ENCODE results near the gene CERK. TPM values are rescaled to one million over a fixed set of nuclear protein-coding genes. Genes with fewer than 3 reads are reported as not detected.

CERK gene
- total RNA-seq, 1 experiment from 2014 or later, result 45.6 TPM

- POLR2A ChIA-PET, result interaction anchor here (0.6 kb wide), 1 partner anchor 123 kb away, joined by 7 read pairs; no protein-coding TSS in a partner anchor
Measured at GRCh38 chr22:46640293-46641055, 97.6 kb downstream of the CERK start.

GRCh38 chr22:46639843-46640242 is 98.2 kb downstream of the CERK start:
- TF ChIP-seq ATF6 (CRISPR knock-in tag; IDR thresholded peaks at IDR 0.05) (no peak), ZNF425 (CRISPR knock-in tag; conservative IDR thresholded peaks at IDR 0.05) (no peak), ESRRA (CRISPR knock-in tag; IDR thresholded peaks at IDR 0.05; ENCODE audit: borderline replicate concordance) (no peak), MYBL2 (CRISPR knock-in tag; IDR thresholded peaks at IDR 0.05) (no peak), ZNF138 (CRISPR knock-in tag; conservative IDR thresholded peaks at IDR 0.05) (no peak), ZNF396 (CRISPR knock-in tag; IDR thresholded peaks at IDR 0.05; ENCODE audit: borderline replicate concordance) (no peak), FOXP1 (CRISPR knock-in tag; IDR thresholded peaks at IDR 0.05; ENCODE audit: borderline replicate concordance) (no peak)
- TF ChIP-seq, protein P1, sequence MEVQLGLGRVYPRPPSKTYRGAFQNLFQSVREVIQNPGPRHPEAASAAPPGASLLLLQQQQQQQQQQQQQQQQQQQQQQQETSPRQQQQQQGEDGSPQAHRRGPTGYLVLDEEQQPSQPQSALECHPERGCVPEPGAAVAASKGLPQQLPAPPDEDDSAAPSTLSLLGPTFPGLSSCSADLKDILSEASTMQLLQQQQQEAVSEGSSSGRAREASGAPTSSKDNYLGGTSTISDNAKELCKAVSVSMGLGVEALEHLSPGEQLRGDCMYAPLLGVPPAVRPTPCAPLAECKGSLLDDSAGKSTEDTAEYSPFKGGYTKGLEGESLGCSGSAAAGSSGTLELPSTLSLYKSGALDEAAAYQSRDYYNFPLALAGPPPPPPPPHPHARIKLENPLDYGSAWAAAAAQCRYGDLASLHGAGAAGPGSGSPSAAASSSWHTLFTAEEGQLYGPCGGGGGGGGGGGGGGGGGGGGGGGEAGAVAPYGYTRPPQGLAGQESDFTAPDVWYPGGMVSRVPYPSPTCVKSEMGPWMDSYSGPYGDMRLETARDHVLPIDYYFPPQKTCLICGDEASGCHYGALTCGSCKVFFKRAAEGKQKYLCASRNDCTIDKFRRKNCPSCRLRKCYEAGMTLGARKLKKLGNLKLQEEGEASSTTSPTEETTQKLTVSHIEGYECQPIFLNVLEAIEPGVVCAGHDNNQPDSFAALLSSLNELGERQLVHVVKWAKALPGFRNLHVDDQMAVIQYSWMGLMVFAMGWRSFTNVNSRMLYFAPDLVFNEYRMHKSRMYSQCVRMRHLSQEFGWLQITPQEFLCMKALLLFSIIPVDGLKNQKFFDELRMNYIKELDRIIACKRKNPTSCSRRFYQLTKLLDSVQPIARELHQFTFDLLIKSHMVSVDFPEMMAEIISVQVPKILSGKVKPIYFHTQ (CRISPR knock-in tag; IDR thresholded peaks at IDR 0.05), result no peak
- H3K36me3 Mint-ChIP-seq, result no peaks in the 10 kb centered on the region; the same call in 1 of the 2 replicates
- ChIA-PET CTCF (interaction anchor here (0.6 to 1.6 kb wide), 4 partner anchors 41 to 272 kb away, joined by 3 to 14 read pairs (median 4); no protein-coding TSS in a partner anchor), POLR2A (no interaction called here)
- no peaks in the 10 kb centered on the region; the same call in 1 of the 2 replicates for H3K27me3 Mint-ChIP-seq (ENCODE audit: low read depth)
- peaks cover 13% of the 10 kb centered on the region for H3K9me3 Mint-ChIP-seq
- peaks cover 11% of the 10 kb centered on the region for H3K4me1 Mint-ChIP-seq
- H3K27ac Mint-ChIP-seq, result 0 out of 2 replicates have a peak overlapping the region, but pooled peaks have one; percentile 30
- DNase-seq (ENCODE audit: low spot score) (no peak), ATAC-seq (no peak)
- H3K4me3 Mint-ChIP-seq, result no peak overlapping the region

More at GRCh38 chr22:46640293-46641055, 97.6 kb downstream of the CERK start:
- ATAC-seq (no peak), DNase-seq (ENCODE audit: low spot score) (no peak)
- no peaks in the 10 kb centered on the region; the same call in 1 of the 2 replicates for H3K27me3 Mint-ChIP-seq (ENCODE audit: low read depth)
- CTCF ChIA-PET, result interaction anchor here (0.6 to 1.6 kb wide), 3 partner anchors 40 to 77 kb away, joined by 3 to 14 read pairs (median 4); no protein-coding TSS in a partner anchor
- TF ChIP-seq TCF7 (CRISPR knock-in tag; IDR thresholded peaks at IDR 0.05; ENCODE audit: low read depth) (no peak), GRHL2 (CRISPR knock-in tag; IDR thresholded peaks at IDR 0.05; ENCODE audit: insufficient replicate concordance, severe bottlenecking) (no peak), ZNF263 (CRISPR knock-in tag; IDR thresholded peaks at IDR 0.05; ENCODE audit: low read depth) (no peak), ZNF425 (CRISPR knock-in tag; conservative IDR thresholded peaks at IDR 0.05) (no peak), FOXJ3 (CRISPR knock-in tag; IDR thresholded peaks at IDR 0.05; ENCODE audit: borderline replicate concordance) (no peak), NFYB (CRISPR knock-in tag; conservative IDR thresholded peaks at IDR 0.05; ENCODE audit: low read depth) (no peak), NR2C2 (CRISPR knock-in tag; IDR thresholded peaks at IDR 0.05) (no peak), FOXP1 (CRISPR knock-in tag; IDR thresholded peaks at IDR 0.05; ENCODE audit: borderline replicate concordance) (no peak)
- no peak overlapping the region for H3K4me3 Mint-ChIP-seq
- peaks cover 11% of the 10 kb centered on the region for H3K4me1 Mint-ChIP-seq
- H3K9me3 Mint-ChIP-seq, result peaks cover 13% of the 10 kb centered on the region
- H3K27ac Mint-ChIP-seq, result 0 out of 2 replicates have a peak overlapping the region, but pooled peaks have one; percentile 30
- no peaks in the 10 kb centered on the region; the same call in 1 of the 2 replicates for H3K36me3 Mint-ChIP-seq

All from WTC11 (cell line).